Spleen (tissue), 13 donors: Measurements from ENCODE around the gene ZNF18. TPM values are rescaled to one million over a fixed set of nuclear protein-coding genes. Genes with fewer than 3 reads are reported as not detected.

ENCODE experiments used
- DNase-seq: peaks from one replicate; pipeline ENCODE4 v3.0.0-alpha.2; 2020
- H3K27ac ChIP-seq, 8 donors: fragments of 200-600 bp; sonication (generic) in 7 of 8; 1 replicate in 4 of 8; 2 replicates in 4 of 8; pipeline versions ENCODE4 v1.5.0 to v1.8.0; 2016 to 2021; ENCODE audit warnings: inconsistent platforms in 4 of 8, mild to moderate bottlenecking in 4 of 8, moderate library complexity in 1 of 8
- H3K27me3 ChIP-seq, 7 donors: fragments of 200-600 bp; sonication (generic) in 6 of 7; replicated peaks in 1 of 7; 1 replicate in 4 of 7; 2 replicates in 3 of 7; pipeline versions ENCODE4 v1.5.0 to v1.8.0; 2016 to 2021; ENCODE audit warnings: inconsistent platforms in 3 of 7, mild to moderate bottlenecking in 1 of 7
- H3K36me3 ChIP-seq, 6 donors: fragments of 200-600 bp; sonication (generic) in 5 of 6; 1 replicate in 4 of 6; 2 replicates in 2 of 6; pipeline versions ENCODE4 v1.5.0 to v1.8.0; 2016 to 2021; ENCODE audit warnings: inconsistent platforms in 2 of 6
- H3K4me1 ChIP-seq, 6 donors: fragments of 200-600 bp; sonication (generic) in 5 of 6; 1 replicate in 3 of 6; 2 replicates in 3 of 6; pipeline versions ENCODE4 v1.5.0 to v1.8.0; 2016 to 2021; ENCODE audit warnings: inconsistent platforms in 3 of 6
- H3K4me3 ChIP-seq, 8 donors: fragments of 200-600 bp; sonication (generic) in 7 of 8; 1 replicate in 4 of 8; 2 replicates in 4 of 8; pipeline versions ENCODE4 v1.5.0 to v1.8.0; 2016 to 2021; ENCODE audit warnings: inconsistent platforms in 4 of 8, mild to moderate bottlenecking in 4 of 8, moderate library complexity in 2 of 8
- H3K9me3 ChIP-seq, 8 donors: fragments of 200-600 bp; sonication (generic) in 7 of 8; 1 replicate in 4 of 8; 2 replicates in 4 of 8; pipeline versions ENCODE4 v1.5.0 to v1.8.0; 2016 to 2021; ENCODE audit warnings: inconsistent platforms in 4 of 8
- CTCF ChIP-seq, 11 experiments: fragments of 200-600 bp in 7 of 11; fragments of 450-650 bp in 4 of 11; sonication (generic) in 4 of 11; IDR thresholded peaks in 8 of 11; conservative IDR thresholded peaks in 3 of 11; 1 replicate in 7 of 11; 2 replicates in 4 of 11; pipeline versions ENCODE4 v1.4.0 to v1.8.0; 2016 to 2021; ENCODE audit warnings: antibody characterized with exemption in 11 of 11, inconsistent platforms in 4 of 11, mild to moderate bottlenecking in 1 of 11
- POLR2A ChIP-seq, 3 donors: fragments of 450-650 bp; IDR thresholded peaks; one replicate each; pipeline ENCODE4 v1.5.1; 2017; ENCODE audit warnings: antibody characterized with exemption in 3 of 3, mild to moderate bottlenecking in 1 of 3
- POLR2AphosphoS5 ChIP-seq, 3 donors: sonication (generic); formaldehyde crosslinking; IDR thresholded peaks; one replicate each; pipeline ENCODE4 v1.5.1; 2017; ENCODE audit warnings: antibody characterized with exemption in 3 of 3
- WGBS, 5 donors: extraction: QIAGEN DNeasy Blood & Tissue Kit in 3 of 5; methylation state at CpG; one replicate each; pipeline versions ENCODE4 v1.1.5 to v1.1.7; 2013 to 2018; 5-methylcytosine and 5-hydroxymethylcytosine counted together
- intact Hi-C: fragments of 100-400 bp; cut with DNase I; formaldehyde crosslinking; loops from one replicate; pipeline ENCODE4 v1.15.0; 2023; ENCODE audit warnings: low total_unique reads
- long read RNA-seq, 2 donors: transcript quantifications; one replicate each; lab custom pipeline, GENCODE V29; 2026
- polyA plus RNA-seq, 3 donors: library from polyadenylated mRNA; stranded (reverse); fragments of 200-250 nt; gene quantifications; one replicate each; pipeline ENCODE4 v1.2.1, GENCODE V29; 2013
- total RNA-seq, 7 donors: library from RNA; depleted of rRNA in 3 of 7; stranded (reverse); fragments of >200 nt in 3 of 7; fragmentation: NEBNext Ultra II Directional in 4 of 7; extraction: Animal tissue kit (Norgen Biotek cat#: 25700) in 4 of 7; gene quantifications; one replicate each; pipeline versions ENCODE4 v1.1.0 to v1.2.1, GENCODE V29; 2016 to 2021
- donor health status: healthy with polysubstance abuse.
- donor health status: DM: no; HTN: no; CAD: no; lungs with moderate emphysema.
- donor health status: DM: no; HTN: no; CAD: no.
- donor health status: Bipolar disorder and iron deficiency.
- donor health status: healthy.
- donor health status: DM: no; HTN: no; CAD: no.
- donor health status: DM: yes; HTN: yes; CAD: no.

Gene ZNF18
- total RNA-seq = 10 to 100 TPM in 4 of 7 donors, 1 to 10 TPM in 3; 7.7 to 13.4 (median 10.2) TPM
- polyA plus RNA-seq = 10 to 100 TPM in 1 of 3 donors, 1 to 10 TPM in 2; 7.0 to 10.9 (median 8.0) TPM
- long read RNA-seq, donor 1, partial matches to known transcripts = 0 of 2 reads
- long read RNA-seq, donor 1, other reads (novel, unspliced or antisense) = 0 of 2 reads
- long read RNA-seq, donor 2, partial matches to known transcripts = 0 of 1 reads
- long read RNA-seq, donor 2, other reads (novel, unspliced or antisense) = 0 of 1 reads

GRCh38 chr17:11997147-11997971 is at the start of gene ZNF18:
TSS of gene ZNF18 (minus strand) at chr17:11997475. CDS start at chr17:11992829, 4,646 bp downstream.
- intact Hi-C loops = no loop called here
- Histone ChIP-seq H3K36me3 (peaks cover 0 to 7% (median 3%) of the 10 kb centered on the region in 6 donors), H3K27ac (peak within 1 kb of the TSS; percentile 88 to 97 (median 95)), H3K4me1 (peaks cover 7 to 30% (median 17%) of the 10 kb centered on the region in 6 donors), H3K4me3 (peak within 1 kb of the TSS; percentile 73 to 84 (median 82)), H3K27me3 (no peaks in the 10 kb centered on the region), H3K9me3 (no peaks in the 10 kb centered on the region)
- peak; percentile 99 for DNase-seq
- WGBS, 5 donors = 1% methylated on average over 41 to 74 of the region's 74 CpGs
- peak; percentile 67 to 92 (median 82) for TF ChIP-seq POLR2A (IDR thresholded peaks at IDR 0.05)
- peak in 6 of 11 experiments; percentile 4 to 36 (median 30) for TF ChIP-seq CTCF (IDR thresholded peaks at IDR 0.05 in 8 of 11, conservative IDR thresholded peaks at IDR 0.05 in 3 of 11)
- peak; percentile 96 to 98 (median 97) for TF ChIP-seq POLR2AphosphoS5 (IDR thresholded peaks at IDR 0.05)

GRCh38 chr17:12046786-12047185 is 49.5 kb upstream of the ZNF18 start:
- Histone ChIP-seq H3K9me3 (no peaks in the 10 kb centered on the region), H3K27me3 (no peaks in the 10 kb centered on the region), H3K27ac (no peak overlapping the region), H3K36me3 (no peaks in the 10 kb centered on the region), H3K4me1 (peaks cover 2 to 53% (median 24%) of the 10 kb centered on the region in 6 donors), H3K4me3 (no peak overlapping the region)
- intact Hi-C loops = no loop called here
- no peak for TF ChIP-seq POLR2AphosphoS5 (IDR thresholded peaks at IDR 0.05)
- TF ChIP-seq CTCF (IDR thresholded peaks at IDR 0.05 in 8 of 11, conservative IDR thresholded peaks at IDR 0.05 in 3 of 11) = no peak
- no peak for TF ChIP-seq POLR2A (IDR thresholded peaks at IDR 0.05)
- 70 to 92% (median 79%) methylated on average over 2 of the region's 2 CpGs for WGBS, 5 donors
- no peak for DNase-seq

- H3K27me3 ChIP-seq = no peaks in the 10 kb centered on the region
- no peak overlapping the region for H3K4me3 ChIP-seq
- no peak overlapping the region for H3K27ac ChIP-seq
- no peaks in the 10 kb centered on the region for H3K9me3 ChIP-seq
- intact Hi-C loops = no loop called here
- TF ChIP-seq CTCF (IDR thresholded peaks at IDR 0.05 in 8 of 11, conservative IDR thresholded peaks at IDR 0.05 in 3 of 11) = no peak
- no peak for TF ChIP-seq POLR2AphosphoS5 (IDR thresholded peaks at IDR 0.05)
- no peak for TF ChIP-seq POLR2A (IDR thresholded peaks at IDR 0.05)
- no peaks in the 10 kb centered on the region for H3K36me3 ChIP-seq
- 94 to 99% (median 96%) methylated on average over 6 of the region's 6 CpGs for WGBS, 5 donors
- no peak for DNase-seq
- peaks cover 0 to 29% (median 13%) of the 10 kb centered on the region in 6 donors for H3K4me1 ChIP-seq
Observed at GRCh38 chr17:12043702-12044101, 46.4 kb upstream of the ZNF18 start.

- no peaks in the 10 kb centered on the region for H3K9me3 ChIP-seq
- intact Hi-C loops = no loop called here
- H3K4me1 ChIP-seq = peaks cover 0 to 15% (median 3%) of the 10 kb centered on the region in 6 donors
- H3K36me3 ChIP-seq = no peaks in the 10 kb centered on the region
- 70 to 84% (median 78%) methylated on average over 3 of the region's 3 CpGs for WGBS, 5 donors
- no peaks in the 10 kb centered on the region for H3K27me3 ChIP-seq
- no peak for DNase-seq
- H3K27ac ChIP-seq = no peak overlapping the region
- TF ChIP-seq POLR2AphosphoS5 (IDR thresholded peaks at IDR 0.05) = no peak
- TF ChIP-seq CTCF (IDR thresholded peaks at IDR 0.05 in 8 of 11, conservative IDR thresholded peaks at IDR 0.05 in 3 of 11) = no peak
- no peak for TF ChIP-seq POLR2A (IDR thresholded peaks at IDR 0.05)
- H3K4me3 ChIP-seq = no peak overlapping the region
Observed at GRCh38 chr17:12041312-12041711, 44.0 kb upstream of the ZNF18 start.
